Stomach (tissue), 9 donors: ENCODE measurements around the gene FZD2. TPM values are rescaled to one million over a fixed set of nuclear protein-coding genes. Genes with fewer than 3 reads are reported as not detected.

Experiments
- DNase-seq, 2 donors: peaks; one replicate each; pipeline versions ENCODE4 v3.0.0 to v3.0.0-alpha.2; 2013 to 2019
- H3K27ac ChIP-seq, 5 donors: fragments of 200-600 bp in 4 of 5; sonication (generic) in 4 of 5; one replicate each; pipeline ENCODE4 v1.5.1; 2013 to 2019; ENCODE audit warnings: mild to moderate bottlenecking in 1 of 5, moderate library complexity in 1 of 5
- H3K27me3 ChIP-seq, 3 donors: fragments of 200-600 bp; sonication (generic); one replicate each; pipeline ENCODE4 v1.5.1; 2017 to 2019; ENCODE audit warnings: mixed run types in 1 of 3
- H3K36me3 ChIP-seq, 4 donors: fragments of 200-600 bp; sonication (generic); 1 replicate in 3 of 4; 2 replicates in 1 of 4; pipeline ENCODE4 v1.5.1; 2016 to 2019
- H3K4me1 ChIP-seq, 4 donors: fragments of 200-600 bp; sonication (generic); one replicate each; pipeline ENCODE4 v1.5.1; 2016 to 2019
- H3K4me3 ChIP-seq, 4 donors: fragments of 200-600 bp; sonication (generic) in 3 of 4; one replicate each; pipeline ENCODE4 v1.5.1; 2016 to 2019; ENCODE audit warnings: mild to moderate bottlenecking in 1 of 4
- H3K9me3 ChIP-seq, 4 donors: fragments of 200-600 bp; sonication (generic); one replicate each; pipeline ENCODE4 v1.5.1; 2016 to 2019
- EP300 ChIP-seq: sonication (generic); formaldehyde crosslinking; IDR thresholded peaks from one replicate; pipeline ENCODE4 v1.6.1; 2017; ENCODE audit warnings: antibody characterized with exemption
- POLR2A ChIP-seq, 4 donors: fragments of 450-650 bp; IDR thresholded peaks; one replicate each; pipeline ENCODE4 v1.6.1; 2016; ENCODE audit warnings: antibody characterized with exemption in 4 of 4, control low read depth in 2 of 4, mild to moderate bottlenecking in 1 of 4, moderate library complexity in 1 of 4
- POLR2AphosphoS5 ChIP-seq, 3 donors: sonication (generic); formaldehyde crosslinking; IDR thresholded peaks; one replicate each; pipeline ENCODE4 v1.6.1; 2016; ENCODE audit warnings: antibody characterized with exemption in 3 of 3
- WGBS, 5 donors: extraction: QIAGEN DNeasy Blood & Tissue Kit in 3 of 5; methylation state at CpG; one replicate each; pipeline versions ENCODE4 v1.1.5 to v1.1.7; 2013 to 2018; 5-methylcytosine and 5-hydroxymethylcytosine counted together
- intact Hi-C: fragments of 100-400 bp; cut with DNase I; formaldehyde crosslinking; loops from one replicate; pipeline ENCODE4 v1.15.1; 2023; ENCODE audit warnings: low total_unique reads
- polyA plus RNA-seq, 3 donors: library from polyadenylated mRNA; stranded (reverse); fragments of 200-250 nt; gene quantifications; one replicate each; pipeline ENCODE4 v1.2.3, GENCODE V29; 2013
- total RNA-seq, 5 donors: library from RNA; depleted of rRNA; stranded (reverse); fragments of >200 nt; gene quantifications; one replicate each; pipeline versions ENCODE4 v1.1.0 to v1.2.3, GENCODE V29; 2014 to 2016
- TF ChIP-seq, protein P1 (sequence below), 7 experiments: fragments of 450-650 bp in 4 of 7; fragments of 200-600 bp in 3 of 7; sonication (generic) in 3 of 7; IDR thresholded peaks; one replicate each; pipeline ENCODE4 v1.5.1; 2016 to 2019; ENCODE audit warnings: antibody characterized with exemption in 7 of 7, control low read depth in 2 of 7, mild to moderate bottlenecking in 1 of 7
- donor health status: healthy with polysubstance abuse.
- donor health status: Bipolar disorder and iron deficiency.
- donor health status: healthy.

FZD2 gene
- total and polyA plus RNA-seq, 8 donors, result 0.31 to 19.3 (median 1.2) TPM; not detected in 2

DNA sequence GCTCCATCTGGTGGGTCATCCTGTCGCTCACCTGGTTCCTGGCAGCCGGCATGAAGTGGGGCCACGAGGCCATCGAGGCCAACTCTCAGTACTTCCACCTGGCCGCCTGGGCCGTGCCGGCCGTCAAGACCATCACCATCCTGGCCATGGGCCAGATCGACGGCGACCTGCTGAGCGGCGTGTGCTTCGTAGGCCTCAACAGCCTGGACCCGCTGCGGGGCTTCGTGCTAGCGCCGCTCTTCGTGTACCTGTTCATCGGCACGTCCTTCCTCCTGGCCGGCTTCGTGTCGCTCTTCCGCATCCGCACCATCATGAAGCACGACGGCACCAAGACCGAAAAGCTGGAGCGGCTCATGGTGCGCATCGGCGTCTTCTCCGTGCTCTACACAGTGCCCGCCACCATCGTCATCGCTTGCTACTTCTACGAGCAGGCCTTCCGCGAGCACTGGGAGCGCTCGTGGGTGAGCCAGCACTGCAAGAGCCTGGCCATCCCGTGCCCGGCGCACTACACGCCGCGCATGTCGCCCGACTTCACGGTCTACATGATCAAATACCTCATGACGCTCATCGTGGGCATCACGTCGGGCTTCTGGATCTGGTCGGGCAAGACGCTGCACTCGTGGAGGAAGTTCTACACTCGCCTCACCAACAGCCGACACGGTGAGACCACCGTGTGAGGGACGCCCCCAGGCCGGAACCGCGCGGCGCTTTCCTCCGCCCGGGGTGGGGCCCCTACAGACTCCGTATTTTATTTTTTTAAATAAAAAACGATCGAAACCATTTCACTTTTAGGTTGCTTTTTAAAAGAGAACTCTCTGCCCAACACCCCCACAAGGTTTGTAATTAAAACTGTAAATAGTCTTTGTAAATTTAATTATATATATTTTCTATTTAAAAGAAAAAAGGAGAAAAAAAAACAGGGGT is 1.7 kb downstream of the FZD2 start:
- TF ChIP-seq, protein P1, sequence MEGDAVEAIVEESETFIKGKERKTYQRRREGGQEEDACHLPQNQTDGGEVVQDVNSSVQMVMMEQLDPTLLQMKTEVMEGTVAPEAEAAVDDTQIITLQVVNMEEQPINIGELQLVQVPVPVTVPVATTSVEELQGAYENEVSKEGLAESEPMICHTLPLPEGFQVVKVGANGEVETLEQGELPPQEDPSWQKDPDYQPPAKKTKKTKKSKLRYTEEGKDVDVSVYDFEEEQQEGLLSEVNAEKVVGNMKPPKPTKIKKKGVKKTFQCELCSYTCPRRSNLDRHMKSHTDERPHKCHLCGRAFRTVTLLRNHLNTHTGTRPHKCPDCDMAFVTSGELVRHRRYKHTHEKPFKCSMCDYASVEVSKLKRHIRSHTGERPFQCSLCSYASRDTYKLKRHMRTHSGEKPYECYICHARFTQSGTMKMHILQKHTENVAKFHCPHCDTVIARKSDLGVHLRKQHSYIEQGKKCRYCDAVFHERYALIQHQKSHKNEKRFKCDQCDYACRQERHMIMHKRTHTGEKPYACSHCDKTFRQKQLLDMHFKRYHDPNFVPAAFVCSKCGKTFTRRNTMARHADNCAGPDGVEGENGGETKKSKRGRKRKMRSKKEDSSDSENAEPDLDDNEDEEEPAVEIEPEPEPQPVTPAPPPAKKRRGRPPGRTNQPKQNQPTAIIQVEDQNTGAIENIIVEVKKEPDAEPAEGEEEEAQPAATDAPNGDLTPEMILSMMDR (IDR thresholded peaks at IDR 0.05), result no peak
- no peak for TF ChIP-seq EP300
- no peak for TF ChIP-seq POLR2A (IDR thresholded peaks at IDR 0.05)
- no peak for TF ChIP-seq POLR2AphosphoS5 (IDR thresholded peaks at IDR 0.05)
- H3K4me3 ChIP-seq, result peak overlapping the region in 2 of 4 donors; percentile 56 to 66
- H3K36me3 ChIP-seq, result no peaks in the 10 kb centered on the region
- DNase-seq, result peak in 1 of 2 donors; percentile 56
- 41 to 59% (median 48%) methylated on average over 52 to 74 of the region's 74 CpGs for WGBS, 5 donors
- intact Hi-C loops, result no loop called here
- no peak overlapping the region for H3K27ac ChIP-seq
- peaks cover 0 to 71% (median 31%) of the 10 kb centered on the region in 3 donors for H3K27me3 ChIP-seq
- peaks cover 15 to 43% (median 25%) of the 10 kb centered on the region in 4 donors for H3K4me1 ChIP-seq
- no peaks in the 10 kb centered on the region for H3K9me3 ChIP-seq

DNA sequence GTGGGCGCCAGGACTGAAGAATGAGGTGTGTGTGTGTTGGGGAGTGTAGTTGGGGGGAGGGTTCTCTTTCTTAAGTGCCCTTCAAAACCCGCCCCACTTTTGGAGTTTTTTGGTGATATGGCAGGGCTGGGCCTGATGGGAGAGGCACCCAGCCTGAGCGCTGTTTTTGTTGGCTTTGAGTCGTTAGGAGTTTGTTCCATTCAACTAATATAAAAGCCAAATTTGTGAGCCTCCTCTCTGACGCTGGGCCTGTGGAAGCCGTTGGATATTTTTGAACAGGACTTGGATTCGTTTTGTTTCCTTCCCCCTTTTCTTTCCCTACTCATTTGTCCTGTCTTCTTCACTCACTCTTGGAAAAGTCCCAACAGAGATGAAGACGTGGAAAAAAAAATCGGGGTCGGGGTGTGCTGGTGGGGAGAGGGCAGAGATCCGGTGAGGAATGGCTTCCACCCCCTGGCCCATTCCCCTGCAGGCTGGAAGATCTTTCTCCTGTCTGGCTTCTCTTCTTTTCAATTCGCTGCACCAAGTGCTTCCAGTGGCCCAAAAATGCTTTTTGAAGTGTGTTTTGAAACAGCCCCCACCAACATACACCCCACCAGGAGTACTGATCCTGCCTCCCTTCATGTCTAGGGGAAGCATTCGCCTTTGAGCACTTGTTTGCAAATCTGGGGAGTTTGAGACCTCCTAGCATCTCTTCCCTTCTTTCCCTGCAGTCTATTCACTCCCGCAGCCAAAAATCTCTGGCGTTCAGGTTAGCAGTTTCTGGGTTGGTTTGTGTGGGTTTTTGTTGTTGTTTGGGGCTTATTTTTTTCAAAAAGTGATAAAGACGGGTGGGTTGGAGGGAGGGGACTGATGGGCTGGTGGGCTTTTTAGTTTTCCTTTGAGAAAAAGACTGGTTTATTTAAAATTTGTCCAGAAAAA is 2.6 kb downstream of the FZD2 start:
- Histone ChIP-seq H3K36me3 (no peaks in the 10 kb centered on the region), H3K4me3 (peak overlapping the region in 1 of 4 donors; percentile 66), H3K27ac (no peak overlapping the region), H3K27me3 (peaks cover 0 to 71% (median 31%) of the 10 kb centered on the region in 3 donors), H3K9me3 (no peaks in the 10 kb centered on the region), H3K4me1 (peaks cover 15 to 43% (median 25%) of the 10 kb centered on the region in 4 donors)
- intact Hi-C loops, result no loop called here
- 36 to 50% (median 46%) methylated on average over 16 of the region's 16 CpGs for whole genome bisulfite sequencing, 5 donors
- peak in 1 of 2 donors; percentile 33 for DNase-seq
- TF ChIP-seq POLR2AphosphoS5 (IDR thresholded peaks at IDR 0.05) (no peak), EP300 (no peak), POLR2A (IDR thresholded peaks at IDR 0.05) (no peak)
- TF ChIP-seq, protein P1 (IDR thresholded peaks at IDR 0.05), result no peak

DNA sequence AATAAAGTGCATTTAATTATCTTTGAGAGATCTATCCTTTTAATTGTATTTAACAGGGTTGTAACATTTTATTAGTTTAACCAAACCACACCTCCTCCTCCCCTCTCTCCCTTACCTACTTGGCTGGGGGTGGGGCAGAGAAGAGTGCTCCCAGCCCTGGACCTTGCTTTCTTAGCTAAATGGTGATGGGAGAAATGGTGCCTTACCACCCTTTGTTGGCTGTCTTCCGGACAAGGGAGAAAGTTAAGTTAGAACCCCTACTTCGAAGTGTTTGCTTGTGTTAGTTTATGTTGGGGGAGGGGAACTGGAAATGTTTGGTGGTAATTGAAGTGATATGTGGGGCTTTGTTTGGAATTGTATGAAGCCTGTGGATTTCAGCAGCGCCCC is 3.9 kb downstream of the FZD2 start:
- intact Hi-C loops, result no loop called here
- no peak overlapping the region for H3K4me3 ChIP-seq
- peaks cover 7 to 11% (median 9%) of the 10 kb centered on the region in 4 donors for H3K9me3 ChIP-seq
- peaks cover 0 to 65% (median 31%) of the 10 kb centered on the region in 3 donors for H3K27me3 ChIP-seq
- H3K27ac ChIP-seq, result no peak overlapping the region
- peaks cover 10 to 36% (median 23%) of the 10 kb centered on the region in 4 donors for H3K4me1 ChIP-seq
- no peak for DNase-seq
- TF ChIP-seq EP300, result no peak
- TF ChIP-seq, protein P1 (IDR thresholded peaks at IDR 0.05), result no peak
- no peak for TF ChIP-seq POLR2A (IDR thresholded peaks at IDR 0.05)
- TF ChIP-seq POLR2AphosphoS5 (IDR thresholded peaks at IDR 0.05), result no peak
- WGBS, 5 donors, result 38 to 48% (median 46%) methylated on average over 3 of the region's 3 CpGs
- H3K36me3 ChIP-seq, result no peaks in the 10 kb centered on the region

DNA sequence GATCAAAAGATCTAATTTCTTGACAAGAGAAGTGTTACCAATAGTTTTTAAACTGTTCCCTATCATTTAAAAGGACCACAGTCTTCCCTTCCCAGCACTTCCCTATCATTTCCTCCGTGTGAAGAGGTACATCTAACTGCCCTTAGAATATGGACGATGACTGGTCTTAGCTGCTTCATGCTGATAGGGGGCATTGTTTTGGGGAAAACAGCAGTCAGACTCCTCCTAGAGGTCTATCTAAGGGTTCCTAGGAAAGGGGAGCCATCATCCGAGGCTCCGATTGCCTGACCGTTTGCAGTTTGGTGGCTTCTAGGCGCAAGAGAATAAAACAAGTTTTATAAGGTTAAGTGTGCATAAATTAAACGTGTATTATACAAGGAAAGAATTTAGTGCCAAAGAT is 7.1 kb downstream of the FZD2 start:
- Histone ChIP-seq H3K4me1 (peaks cover 0 to 9% (median 3%) of the 10 kb centered on the region in 4 donors), H3K27ac (no peak overlapping the region), H3K9me3 (peaks cover 7 to 11% (median 11%) of the 10 kb centered on the region in 4 donors), H3K4me3 (no peak overlapping the region), H3K36me3 (no peaks in the 10 kb centered on the region), H3K27me3 (peaks cover 0 to 40% (median 7%) of the 10 kb centered on the region in 3 donors)
- TF ChIP-seq EP300, result no peak
- TF ChIP-seq, protein P1 (IDR thresholded peaks at IDR 0.05), result no peak
- no peak for TF ChIP-seq POLR2A (IDR thresholded peaks at IDR 0.05)
- TF ChIP-seq POLR2AphosphoS5 (IDR thresholded peaks at IDR 0.05), result no peak
- intact Hi-C loops, result no loop called here
- WGBS, 5 donors, result 70 to 78% (median 71%) methylated on average over 7 of the region's 7 CpGs
- no peak for DNase-seq
